WTC11 (cell line): ENCODE results near the gene SLC30A4. TPM values are rescaled to one million over a fixed set of nuclear protein-coding genes. Genes with fewer than 3 reads are reported as not detected.

Experiments
- ATAC-seq: fragments of 200-7000 bp; cut with Tn5 transposase; 2 replicates; pipeline ENCODE4 v1.10.0; 2021; ENCODE audit warnings: mild to moderate bottlenecking, moderate library complexity
- CTCF ChIA-PET: fragments of 300-600 bp; sonication (Branson Sonifier 250); formaldehyde crosslinking; loops from one replicate; lab custom pipeline; 2021; ENCODE audit warnings: antibody characterized with exemption; lab: Charles Lee
- POLR2A ChIA-PET: fragments of 350-600 bp; sonication (Branson Sonifier 250); formaldehyde crosslinking; loops from one replicate; lab custom pipeline; 2021; ENCODE audit warnings: antibody characterized with exemption; lab: Charles Lee
- DNase-seq: peaks from one replicate; pipeline ENCODE4 v3.0.0; 2021; ENCODE audit warnings: low spot score
- H3K27ac Mint-ChIP-seq: 2 replicates; pipeline ENCODE4 v1.8.0; 2021; ENCODE audit warnings: mixed read lengths
- H3K27me3 Mint-ChIP-seq: 2 replicates; pipeline ENCODE4 v1.8.0; 2021; ENCODE audit warnings: low read depth, mild to moderate bottlenecking, moderate library complexity, mixed read lengths
- H3K36me3 Mint-ChIP-seq: 2 replicates; pipeline ENCODE4 v1.8.0; 2021; ENCODE audit warnings: mixed read lengths
- H3K4me1 Mint-ChIP-seq: 2 replicates; pipeline ENCODE4 v1.8.0; 2022; ENCODE audit warnings: mixed read lengths
- H3K4me3 Mint-ChIP-seq: 2 replicates; pipeline ENCODE4 v1.8.0; 2021; ENCODE audit warnings: mild to moderate bottlenecking, moderate library complexity, mixed read lengths
- H3K9me3 Mint-ChIP-seq: 2 replicates; pipeline ENCODE4 v1.8.0; 2021; ENCODE audit warnings: mixed read lengths
- ETV6 ChIP-seq: sonication (generic); formaldehyde crosslinking; IDR thresholded peaks from 2 replicates; pipeline ENCODE4 v1.8.1; 2022; ENCODE audit warnings: mild to moderate bottlenecking, missing genetic modification reagents
- NFYB ChIP-seq: sonication (generic); formaldehyde crosslinking; conservative IDR thresholded peaks from 2 replicates; pipeline ENCODE4 v1.8.0; 2022; ENCODE audit warnings: low read depth, missing genetic modification reagents
- NR1H2 ChIP-seq: sonication (generic); formaldehyde crosslinking; IDR thresholded peaks from 2 replicates; pipeline ENCODE4 v1.9.0; 2021; ENCODE audit warnings: mild to moderate bottlenecking, moderate library complexity, missing genetic modification reagents
- TEAD4 ChIP-seq: sonication (generic); formaldehyde crosslinking; IDR thresholded peaks from 2 replicates; pipeline ENCODE4 v1.8.0; 2022; ENCODE audit warnings: mild to moderate bottlenecking, missing genetic modification reagents
- ZNF138 ChIP-seq: sonication (generic); formaldehyde crosslinking; conservative IDR thresholded peaks from 2 replicates; pipeline ENCODE4 v1.8.1; 2022; ENCODE audit warnings: mild to moderate bottlenecking, moderate library complexity, missing genetic modification reagents
- ZNF317 ChIP-seq: sonication (generic); formaldehyde crosslinking; IDR thresholded peaks from 2 replicates; pipeline ENCODE4 v1.8.1; 2023; ENCODE audit warnings: low read depth, mild to moderate bottlenecking, moderate library complexity, missing genetic modification reagents, borderline replicate concordance
- ZNF423 ChIP-seq: fragments of 250-450 bp; sonication (Bioruptor Pico); IDR thresholded peaks from 2 replicates; pipeline ENCODE4 v2.1.2; 2022; ENCODE audit warnings: mild to moderate bottlenecking, moderate library complexity
- total RNA-seq: library from RNA; stranded (reverse); gene quantifications from 3 replicates; pipeline ENCODE4 v1.2.3, GENCODE V29; 2021
- TF ChIP-seq, protein P1 (sequence below): fragments of 250-450 bp; sonication (Bioruptor Pico); IDR thresholded peaks from 2 replicates; pipeline ENCODE4 v1.9.0; 2021; ENCODE audit warnings: mild to moderate bottlenecking
- TF ChIP-seq, protein P2 (sequence below): sonication (generic); formaldehyde crosslinking; IDR thresholded peaks from 2 replicates; pipeline ENCODE4 v1.8.1; 2023; ENCODE audit warnings: mild to moderate bottlenecking, missing genetic modification reagents, borderline replicate concordance
- TF ChIP-seq, protein P3 (sequence below): sonication (generic); formaldehyde crosslinking; IDR thresholded peaks from 2 replicates; pipeline ENCODE4 v1.8.0; 2022; ENCODE audit warnings: mild to moderate bottlenecking, missing genetic modification reagents
- TF ChIP-seq, protein P4 (sequence below): sonication (generic); formaldehyde crosslinking; IDR thresholded peaks from 2 replicates; pipeline ENCODE4 v1.8.1; 2022; ENCODE audit warnings: low read depth, missing genetic modification reagents, borderline replicate concordance
- TF ChIP-seq, protein P5 (sequence below): fragments of 200-600 bp; IDR thresholded peaks from 2 replicates; pipeline ENCODE4 v1.8.0; 2022; ENCODE audit warnings: antibody characterized with exemption
- TF ChIP-seq, protein P6 (sequence below): sonication (generic); formaldehyde crosslinking; IDR thresholded peaks from 2 replicates; pipeline ENCODE4 v1.8.0; 2022; ENCODE audit warnings: missing genetic modification reagents
- TF ChIP-seq, protein P7 (sequence below): fragments of 250-450 bp; sonication (Bioruptor Pico); IDR thresholded peaks from 2 replicates; pipeline ENCODE4 v1.9.0; 2021; ENCODE audit warnings: mild to moderate bottlenecking

SLC30A4 gene
- total RNA-seq, 1 experiment from 2014 or later, result 0.04 TPM

DNA sequence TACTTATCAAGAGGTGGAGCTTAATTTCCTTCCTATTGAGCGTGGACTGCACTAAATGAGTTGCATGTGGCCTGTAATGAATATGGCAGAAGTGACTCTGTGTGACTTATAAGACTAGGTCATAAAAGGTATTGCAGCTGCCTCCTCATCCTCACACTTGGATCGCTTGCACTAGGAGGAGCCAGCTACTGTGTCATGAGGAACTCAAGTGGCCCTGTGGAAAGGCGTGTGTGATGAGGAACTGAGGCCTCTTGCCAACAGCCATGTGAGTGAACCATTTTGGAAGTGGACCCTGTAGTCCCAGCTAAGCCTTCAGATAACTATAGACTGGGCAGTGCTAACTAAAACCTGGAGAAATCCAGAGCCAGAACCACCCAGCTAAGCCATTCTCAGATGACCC, 7.1 kb upstream of the SLC30A4 start (continued):
- TF ChIP-seq NR1H2 (CRISPR knock-in tag) (no peak), ZNF317 (CRISPR knock-in tag) (no peak), NFYB (CRISPR knock-in tag) (no peak), ZNF423 (CRISPR knock-in tag) (no peak)
- TF ChIP-seq, protein P1, sequence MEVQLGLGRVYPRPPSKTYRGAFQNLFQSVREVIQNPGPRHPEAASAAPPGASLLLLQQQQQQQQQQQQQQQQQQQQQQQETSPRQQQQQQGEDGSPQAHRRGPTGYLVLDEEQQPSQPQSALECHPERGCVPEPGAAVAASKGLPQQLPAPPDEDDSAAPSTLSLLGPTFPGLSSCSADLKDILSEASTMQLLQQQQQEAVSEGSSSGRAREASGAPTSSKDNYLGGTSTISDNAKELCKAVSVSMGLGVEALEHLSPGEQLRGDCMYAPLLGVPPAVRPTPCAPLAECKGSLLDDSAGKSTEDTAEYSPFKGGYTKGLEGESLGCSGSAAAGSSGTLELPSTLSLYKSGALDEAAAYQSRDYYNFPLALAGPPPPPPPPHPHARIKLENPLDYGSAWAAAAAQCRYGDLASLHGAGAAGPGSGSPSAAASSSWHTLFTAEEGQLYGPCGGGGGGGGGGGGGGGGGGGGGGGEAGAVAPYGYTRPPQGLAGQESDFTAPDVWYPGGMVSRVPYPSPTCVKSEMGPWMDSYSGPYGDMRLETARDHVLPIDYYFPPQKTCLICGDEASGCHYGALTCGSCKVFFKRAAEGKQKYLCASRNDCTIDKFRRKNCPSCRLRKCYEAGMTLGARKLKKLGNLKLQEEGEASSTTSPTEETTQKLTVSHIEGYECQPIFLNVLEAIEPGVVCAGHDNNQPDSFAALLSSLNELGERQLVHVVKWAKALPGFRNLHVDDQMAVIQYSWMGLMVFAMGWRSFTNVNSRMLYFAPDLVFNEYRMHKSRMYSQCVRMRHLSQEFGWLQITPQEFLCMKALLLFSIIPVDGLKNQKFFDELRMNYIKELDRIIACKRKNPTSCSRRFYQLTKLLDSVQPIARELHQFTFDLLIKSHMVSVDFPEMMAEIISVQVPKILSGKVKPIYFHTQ (CRISPR knock-in tag), result no peak
- TF ChIP-seq, protein P2, sequence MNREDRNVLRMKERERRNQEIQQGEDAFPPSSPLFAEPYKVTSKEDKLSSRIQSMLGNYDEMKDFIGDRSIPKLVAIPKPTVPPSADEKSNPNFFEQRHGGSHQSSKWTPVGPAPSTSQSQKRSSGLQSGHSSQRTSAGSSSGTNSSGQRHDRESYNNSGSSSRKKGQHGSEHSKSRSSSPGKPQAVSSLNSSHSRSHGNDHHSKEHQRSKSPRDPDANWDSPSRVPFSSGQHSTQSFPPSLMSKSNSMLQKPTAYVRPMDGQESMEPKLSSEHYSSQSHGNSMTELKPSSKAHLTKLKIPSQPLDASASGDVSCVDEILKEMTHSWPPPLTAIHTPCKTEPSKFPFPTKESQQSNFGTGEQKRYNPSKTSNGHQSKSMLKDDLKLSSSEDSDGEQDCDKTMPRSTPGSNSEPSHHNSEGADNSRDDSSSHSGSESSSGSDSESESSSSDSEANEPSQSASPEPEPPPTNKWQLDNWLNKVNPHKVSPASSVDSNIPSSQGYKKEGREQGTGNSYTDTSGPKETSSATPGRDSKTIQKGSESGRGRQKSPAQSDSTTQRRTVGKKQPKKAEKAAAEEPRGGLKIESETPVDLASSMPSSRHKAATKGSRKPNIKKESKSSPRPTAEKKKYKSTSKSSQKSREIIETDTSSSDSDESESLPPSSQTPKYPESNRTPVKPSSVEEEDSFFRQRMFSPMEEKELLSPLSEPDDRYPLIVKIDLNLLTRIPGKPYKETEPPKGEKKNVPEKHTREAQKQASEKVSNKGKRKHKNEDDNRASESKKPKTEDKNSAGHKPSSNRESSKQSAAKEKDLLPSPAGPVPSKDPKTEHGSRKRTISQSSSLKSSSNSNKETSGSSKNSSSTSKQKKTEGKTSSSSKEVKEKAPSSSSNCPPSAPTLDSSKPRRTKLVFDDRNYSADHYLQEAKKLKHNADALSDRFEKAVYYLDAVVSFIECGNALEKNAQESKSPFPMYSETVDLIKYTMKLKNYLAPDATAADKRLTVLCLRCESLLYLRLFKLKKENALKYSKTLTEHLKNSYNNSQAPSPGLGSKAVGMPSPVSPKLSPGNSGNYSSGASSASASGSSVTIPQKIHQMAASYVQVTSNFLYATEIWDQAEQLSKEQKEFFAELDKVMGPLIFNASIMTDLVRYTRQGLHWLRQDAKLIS (CRISPR knock-in tag), result no peak

DNA sequence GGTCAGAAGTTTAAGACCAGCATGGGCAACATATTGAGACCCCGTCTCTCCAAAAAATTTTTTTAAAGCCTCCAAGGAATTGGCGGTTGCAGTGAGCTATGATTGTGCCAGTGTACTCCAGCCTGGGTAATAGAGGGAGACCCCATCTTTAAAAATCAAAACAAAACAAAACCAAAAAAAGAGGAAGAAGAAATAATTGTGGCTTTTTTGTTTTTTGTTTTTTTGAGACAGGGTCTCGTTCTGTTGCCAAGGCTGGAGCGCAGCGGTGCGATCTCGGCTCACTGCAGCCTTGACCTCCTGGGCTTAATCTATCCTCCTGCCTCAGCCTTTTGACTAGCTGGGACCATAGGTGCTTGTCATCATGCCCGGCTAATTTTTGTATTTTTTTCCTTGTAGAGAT, 4.5 kb upstream of the SLC30A4 start:
- CTCF ChIA-PET, result interaction anchor here (1.3 to 3.0 kb wide), 2 partner anchors 47 to 87 kb away, joined by 3 to 11 read pairs; no protein-coding TSS in a partner anchor
- Mint-ChIP-seq H3K27me3 (peaks cover 70% of the 10 kb centered on the region), H3K27ac (no peak overlapping the region)
- DNase-seq, result no peak
- no peak for TF ChIP-seq ETV6 (CRISPR knock-in tag)
- TF ChIP-seq, protein P3, sequence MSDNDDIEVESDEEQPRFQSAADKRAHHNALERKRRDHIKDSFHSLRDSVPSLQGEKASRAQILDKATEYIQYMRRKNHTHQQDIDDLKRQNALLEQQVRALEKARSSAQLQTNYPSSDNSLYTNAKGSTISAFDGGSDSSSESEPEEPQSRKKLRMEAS (CRISPR knock-in tag), result no peak
- TF ChIP-seq ZNF138 (CRISPR knock-in tag), result no peak
- TF ChIP-seq, all 79 proteins: peak for 0
- Mint-ChIP-seq H3K4me1 (peaks cover 5% of the 10 kb centered on the region; the same call in 1 of the 2 replicates), H3K36me3 (no peaks in the 10 kb centered on the region), H3K9me3 (no peaks in the 10 kb centered on the region), H3K4me3 (no peak overlapping the region)
- no peak for ATAC-seq
- POLR2A ChIA-PET, result no interaction called here

DNA sequence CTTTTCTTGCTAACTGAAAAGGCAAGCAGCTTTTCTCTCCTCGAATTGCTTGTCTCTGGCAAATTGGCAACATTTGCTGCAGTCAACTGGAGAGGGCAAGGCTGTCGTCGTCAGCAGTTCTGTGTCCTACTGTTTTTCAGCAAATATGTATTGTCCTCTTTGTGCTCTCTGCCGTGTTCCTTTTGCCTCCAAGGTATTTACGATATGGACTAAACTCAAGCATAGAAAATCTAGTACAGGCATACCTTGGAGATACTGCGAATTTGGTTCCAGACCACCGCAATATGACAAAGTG, 558 bp upstream of the SLC30A4 start:
- ChIA-PET POLR2A (no interaction called here), CTCF (interaction anchor here (1.4 kb wide), 1 partner anchor 51 kb away, joined by 6 read pairs; no protein-coding TSS in a partner anchor)
- Mint-ChIP-seq H3K27me3 (peaks cover 93% of the 10 kb centered on the region), H3K27ac (no peak overlapping the region), H3K36me3 (no peaks in the 10 kb centered on the region), H3K4me3 (peak overlapping the region; percentile 79), H3K9me3 (no peaks in the 10 kb centered on the region), H3K4me1 (peaks cover 9% of the 10 kb centered on the region)
- no peak for ATAC-seq
- no peak for DNase-seq
- TF ChIP-seq, protein P4, sequence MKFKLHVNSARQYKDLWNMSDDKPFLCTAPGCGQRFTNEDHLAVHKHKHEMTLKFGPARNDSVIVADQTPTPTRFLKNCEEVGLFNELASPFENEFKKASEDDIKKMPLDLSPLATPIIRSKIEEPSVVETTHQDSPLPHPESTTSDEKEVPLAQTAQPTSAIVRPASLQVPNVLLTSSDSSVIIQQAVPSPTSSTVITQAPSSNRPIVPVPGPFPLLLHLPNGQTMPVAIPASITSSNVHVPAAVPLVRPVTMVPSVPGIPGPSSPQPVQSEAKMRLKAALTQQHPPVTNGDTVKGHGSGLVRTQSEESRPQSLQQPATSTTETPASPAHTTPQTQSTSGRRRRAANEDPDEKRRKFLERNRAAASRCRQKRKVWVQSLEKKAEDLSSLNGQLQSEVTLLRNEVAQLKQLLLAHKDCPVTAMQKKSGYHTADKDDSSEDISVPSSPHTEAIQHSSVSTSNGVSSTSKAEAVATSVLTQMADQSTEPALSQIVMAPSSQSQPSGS (CRISPR knock-in tag), result no peak
- TF ChIP-seq, protein P5, sequence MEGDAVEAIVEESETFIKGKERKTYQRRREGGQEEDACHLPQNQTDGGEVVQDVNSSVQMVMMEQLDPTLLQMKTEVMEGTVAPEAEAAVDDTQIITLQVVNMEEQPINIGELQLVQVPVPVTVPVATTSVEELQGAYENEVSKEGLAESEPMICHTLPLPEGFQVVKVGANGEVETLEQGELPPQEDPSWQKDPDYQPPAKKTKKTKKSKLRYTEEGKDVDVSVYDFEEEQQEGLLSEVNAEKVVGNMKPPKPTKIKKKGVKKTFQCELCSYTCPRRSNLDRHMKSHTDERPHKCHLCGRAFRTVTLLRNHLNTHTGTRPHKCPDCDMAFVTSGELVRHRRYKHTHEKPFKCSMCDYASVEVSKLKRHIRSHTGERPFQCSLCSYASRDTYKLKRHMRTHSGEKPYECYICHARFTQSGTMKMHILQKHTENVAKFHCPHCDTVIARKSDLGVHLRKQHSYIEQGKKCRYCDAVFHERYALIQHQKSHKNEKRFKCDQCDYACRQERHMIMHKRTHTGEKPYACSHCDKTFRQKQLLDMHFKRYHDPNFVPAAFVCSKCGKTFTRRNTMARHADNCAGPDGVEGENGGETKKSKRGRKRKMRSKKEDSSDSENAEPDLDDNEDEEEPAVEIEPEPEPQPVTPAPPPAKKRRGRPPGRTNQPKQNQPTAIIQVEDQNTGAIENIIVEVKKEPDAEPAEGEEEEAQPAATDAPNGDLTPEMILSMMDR, result no peak
- TF ChIP-seq, protein P6, sequence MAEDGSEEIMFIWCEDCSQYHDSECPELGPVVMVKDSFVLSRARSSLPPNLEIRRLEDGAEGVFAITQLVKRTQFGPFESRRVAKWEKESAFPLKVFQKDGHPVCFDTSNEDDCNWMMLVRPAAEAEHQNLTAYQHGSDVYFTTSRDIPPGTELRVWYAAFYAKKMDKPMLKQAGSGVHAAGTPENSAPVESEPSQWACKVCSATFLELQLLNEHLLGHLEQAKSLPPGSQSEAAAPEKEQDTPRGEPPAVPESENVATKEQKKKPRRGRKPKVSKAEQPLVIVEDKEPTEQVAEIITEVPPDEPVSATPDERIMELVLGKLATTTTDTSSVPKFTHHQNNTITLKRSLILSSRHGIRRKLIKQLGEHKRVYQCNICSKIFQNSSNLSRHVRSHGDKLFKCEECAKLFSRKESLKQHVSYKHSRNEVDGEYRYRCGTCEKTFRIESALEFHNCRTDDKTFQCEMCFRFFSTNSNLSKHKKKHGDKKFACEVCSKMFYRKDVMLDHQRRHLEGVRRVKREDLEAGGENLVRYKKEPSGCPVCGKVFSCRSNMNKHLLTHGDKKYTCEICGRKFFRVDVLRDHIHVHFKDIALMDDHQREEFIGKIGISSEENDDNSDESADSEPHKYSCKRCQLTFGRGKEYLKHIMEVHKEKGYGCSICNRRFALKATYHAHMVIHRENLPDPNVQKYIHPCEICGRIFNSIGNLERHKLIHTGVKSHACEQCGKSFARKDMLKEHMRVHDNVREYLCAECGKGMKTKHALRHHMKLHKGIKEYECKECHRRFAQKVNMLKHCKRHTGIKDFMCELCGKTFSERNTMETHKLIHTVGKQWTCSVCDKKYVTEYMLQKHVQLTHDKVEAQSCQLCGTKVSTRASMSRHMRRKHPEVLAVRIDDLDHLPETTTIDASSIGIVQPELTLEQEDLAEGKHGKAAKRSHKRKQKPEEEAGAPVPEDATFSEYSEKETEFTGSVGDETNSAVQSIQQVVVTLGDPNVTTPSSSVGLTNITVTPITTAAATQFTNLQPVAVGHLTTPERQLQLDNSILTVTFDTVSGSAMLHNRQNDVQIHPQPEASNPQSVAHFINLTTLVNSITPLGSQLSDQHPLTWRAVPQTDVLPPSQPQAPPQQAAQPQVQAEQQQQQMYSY (CRISPR knock-in tag), result no peak
- TF ChIP-seq, protein P7, sequence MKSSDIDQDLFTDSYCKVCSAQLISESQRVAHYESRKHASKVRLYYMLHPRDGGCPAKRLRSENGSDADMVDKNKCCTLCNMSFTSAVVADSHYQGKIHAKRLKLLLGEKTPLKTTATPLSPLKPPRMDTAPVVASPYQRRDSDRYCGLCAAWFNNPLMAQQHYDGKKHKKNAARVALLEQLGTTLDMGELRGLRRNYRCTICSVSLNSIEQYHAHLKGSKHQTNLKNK (CRISPR knock-in tag), result no peak
- TF ChIP-seq TEAD4 (CRISPR knock-in tag), result no peak
